Activated CD4-positive, alpha-beta T cell treated with anti-CD3 and anti-CD28 coated beads, Interleukin-2, Interleukin-4, amounts not matched to agents 100 ng/mL and 50 ng/mL, durations not matched to agents 16 hours and 8 hours (primary cell): Measurements from ENCODE around the gene HHLA2.

Source experiments
- DNase-seq: peaks from one replicate; pipeline ENCODE4 v3.0.0-alpha.2; 2020; ENCODE audit warnings: low spot score

The HHLA2 gene

DNA sequence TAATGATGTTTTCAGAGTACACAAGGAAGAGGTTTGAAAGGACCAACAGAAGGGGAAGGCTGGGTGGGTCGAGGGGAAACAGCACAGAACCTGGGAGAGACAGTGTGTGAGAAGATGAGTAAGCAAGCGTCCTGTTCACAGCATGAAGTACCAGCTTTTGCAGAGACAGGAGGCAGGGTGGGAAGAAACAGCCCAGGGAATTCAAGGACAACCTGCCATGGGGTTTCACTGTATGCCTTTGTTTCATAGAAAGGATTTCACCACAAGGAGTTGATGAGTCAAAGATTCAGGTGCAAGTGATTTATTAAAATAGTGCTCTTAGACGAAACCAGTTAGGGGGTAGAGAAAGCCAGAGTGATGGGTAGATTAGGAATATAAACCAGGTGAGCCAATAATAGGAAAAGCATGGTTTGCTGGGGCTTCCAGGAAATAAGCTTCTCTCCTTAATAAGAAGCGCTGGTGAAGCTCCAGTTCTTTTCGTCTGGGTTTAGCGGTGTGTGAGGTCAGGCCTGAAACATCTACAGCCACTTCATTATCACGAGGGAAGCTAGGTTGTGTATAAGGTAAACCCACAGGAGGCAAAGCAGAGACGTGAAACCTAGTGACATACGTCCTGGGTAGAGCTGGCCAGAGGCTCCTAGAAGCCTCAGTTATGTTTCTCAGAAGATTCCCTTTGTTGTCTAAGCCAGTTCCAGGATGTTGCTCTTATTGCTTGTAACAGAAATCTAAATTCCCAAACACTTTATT lies 3.9 kb downstream of the HHLA2 start:
- peak; percentile 16 for DNase-seq

GRCh38 chr3:108301695-108302404 lies 5.5 kb downstream of the HHLA2 start:
- DNase-seq: peak; percentile 57

GRCh38 chr3:108302570-108302969 lies 6.2 kb downstream of the HHLA2 start:
- no peak for DNase-seq

GRCh38 chr3:108305484-108306172 lies 9.3 kb downstream of the HHLA2 start:
- DNase-seq: no peak

DNA sequence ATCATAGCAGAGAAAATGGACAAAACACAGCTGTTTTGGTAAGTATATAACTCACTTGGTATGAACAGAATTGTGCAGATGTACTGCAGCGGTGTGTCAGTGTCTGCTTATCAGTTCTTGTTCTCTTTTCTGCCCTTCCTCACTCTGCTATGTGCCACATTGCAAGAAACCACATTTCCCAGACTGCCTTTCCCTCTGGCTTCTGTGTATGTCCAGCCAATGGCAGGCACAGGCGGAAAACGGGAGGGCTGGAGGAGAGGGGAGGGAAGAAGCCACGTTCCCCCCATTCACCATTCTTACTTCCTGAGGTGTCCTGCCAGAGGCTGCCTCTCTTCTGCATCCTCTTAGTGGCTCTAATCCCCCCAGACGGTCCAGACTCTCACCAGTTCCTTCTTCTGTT lies 15.4 kb downstream of the HHLA2 start:
- DNase-seq: no peak

- DNase-seq: no peak
Observed at GRCh38 chr3:108312656-108313055, 16.3 kb downstream of the HHLA2 start.

GRCh38 chr3:108315767-108316301 lies 19.5 kb downstream of the HHLA2 start:
- DNase-seq: no peak

DNA sequence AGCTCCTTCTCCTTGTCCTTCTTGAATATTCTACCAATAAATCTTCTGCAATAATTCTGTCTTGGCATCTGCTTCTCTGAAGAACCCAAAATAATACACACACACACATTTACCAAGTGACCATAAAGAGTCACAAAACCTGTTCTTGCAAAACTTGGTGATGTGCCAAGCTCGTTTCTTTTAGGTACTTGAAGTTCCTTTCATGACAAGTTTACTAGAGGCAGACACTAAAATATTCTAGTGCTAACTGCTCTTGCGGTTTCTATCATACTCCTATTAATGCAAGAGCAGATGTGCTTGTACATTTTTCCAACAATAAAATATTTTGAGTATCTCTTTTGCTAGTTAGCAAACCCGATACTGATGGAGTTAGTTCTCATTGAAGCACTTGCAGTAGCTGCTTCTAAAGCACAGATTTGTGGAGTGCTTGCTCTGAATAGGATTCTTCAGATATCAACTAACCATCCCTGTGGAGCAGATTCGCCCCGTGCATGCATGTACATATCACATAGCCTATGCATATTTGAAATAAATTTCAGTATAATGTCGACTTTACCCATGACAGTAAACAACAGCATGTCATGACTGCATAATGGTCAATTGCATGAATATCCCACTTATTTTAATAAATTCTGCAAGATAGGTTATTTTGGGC lies 23.2 kb downstream of the HHLA2 start:
- DNase-seq: no peak

- DNase-seq: no peak
Observed at GRCh38 chr3:108320746-108321350, 24.5 kb downstream of the HHLA2 start.

- no peak for DNase-seq
Observed at GRCh38 chr3:108322352-108322751, 26.0 kb downstream of the HHLA2 start.

DNA sequence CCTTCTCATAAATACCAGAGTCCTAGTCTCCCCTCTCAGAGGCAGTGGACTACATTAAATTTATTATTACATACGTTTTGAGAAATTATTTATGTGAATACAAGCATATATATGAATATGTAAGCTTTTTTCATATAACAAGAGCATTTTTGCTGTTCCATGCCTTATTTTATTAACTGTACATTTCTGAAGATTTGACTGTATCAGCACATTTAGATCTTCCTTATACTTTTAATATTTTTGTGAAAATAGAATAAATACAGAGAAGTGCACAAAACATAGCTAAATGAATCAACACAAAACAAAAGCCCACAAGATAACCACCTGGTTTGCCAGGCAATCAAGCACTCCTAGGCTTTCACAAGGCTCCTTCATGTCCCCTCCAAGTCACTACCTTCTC lies 27.8 kb downstream of the HHLA2 start:
- no peak for DNase-seq

DNA sequence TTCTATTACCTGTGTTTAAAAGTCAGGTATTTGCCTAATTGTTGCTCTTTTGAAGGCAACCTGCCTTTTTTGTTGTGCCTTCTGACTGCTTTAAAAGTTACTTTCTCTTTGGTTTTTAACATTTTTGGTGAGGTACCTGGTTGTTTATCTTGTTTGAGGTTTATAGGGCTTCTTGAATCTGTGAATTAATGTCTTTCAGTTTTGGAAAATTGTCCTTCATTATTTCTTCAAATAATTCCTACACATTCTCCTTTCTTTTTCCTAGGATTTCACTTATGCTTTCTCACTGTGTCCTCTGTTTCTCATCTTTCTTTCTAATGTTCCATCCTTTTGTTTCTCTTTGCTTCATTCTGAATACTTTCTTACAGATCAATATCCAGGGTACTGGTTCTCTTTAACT lies 30.8 kb downstream of the HHLA2 start:
- no peak for DNase-seq

GRCh38 chr3:108328821-108329486 lies 32.6 kb downstream of the HHLA2 start:
- DNase-seq: peak; percentile 59

DNA sequence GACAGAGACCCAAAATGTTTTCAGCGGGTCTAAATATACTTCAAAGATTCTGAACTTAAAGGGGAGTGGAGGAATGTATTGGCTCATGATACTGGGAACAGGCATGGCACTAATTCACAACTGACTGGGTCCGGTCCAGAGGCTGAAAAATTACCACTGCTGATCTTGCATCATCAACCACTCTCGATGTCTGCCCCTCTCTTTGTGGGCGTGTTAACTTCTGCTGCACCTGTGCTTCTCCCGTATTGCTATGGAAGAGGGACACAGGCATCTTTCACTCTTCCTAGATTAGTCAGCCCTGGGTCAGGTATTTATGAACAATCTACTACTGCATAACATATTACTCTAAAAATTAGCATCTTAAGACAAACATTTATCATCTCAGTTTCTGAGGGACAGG lies 33.2 kb downstream of the HHLA2 start:
- no peak for DNase-seq

- no peak for DNase-seq
Observed at GRCh38 chr3:108329947-108330346, 33.6 kb downstream of the HHLA2 start.

- DNase-seq: peak; percentile 34
Observed at GRCh38 chr3:108331792-108332191, 35.4 kb downstream of the HHLA2 start.

DNA sequence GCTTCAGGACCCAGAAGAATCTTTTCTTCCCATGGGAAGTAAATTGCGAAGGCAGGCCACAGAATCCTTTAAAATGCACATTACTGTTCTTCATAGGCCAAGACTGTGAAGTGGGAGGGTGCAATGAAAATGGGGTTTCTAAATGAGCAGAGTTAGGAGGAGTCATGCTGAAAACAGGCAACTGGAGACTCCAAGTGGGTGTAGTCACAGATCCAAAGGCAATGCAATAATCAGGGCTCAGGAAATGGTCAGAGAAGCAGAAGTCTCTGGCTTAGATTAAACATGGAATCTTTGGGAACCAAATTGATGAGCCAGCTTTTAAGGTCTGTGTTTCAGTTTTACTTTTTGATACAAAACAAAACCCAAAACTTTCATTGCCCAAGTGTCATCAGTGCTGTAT lies 37.6 kb downstream of the HHLA2 start:
- DNase-seq: no peak

DNA sequence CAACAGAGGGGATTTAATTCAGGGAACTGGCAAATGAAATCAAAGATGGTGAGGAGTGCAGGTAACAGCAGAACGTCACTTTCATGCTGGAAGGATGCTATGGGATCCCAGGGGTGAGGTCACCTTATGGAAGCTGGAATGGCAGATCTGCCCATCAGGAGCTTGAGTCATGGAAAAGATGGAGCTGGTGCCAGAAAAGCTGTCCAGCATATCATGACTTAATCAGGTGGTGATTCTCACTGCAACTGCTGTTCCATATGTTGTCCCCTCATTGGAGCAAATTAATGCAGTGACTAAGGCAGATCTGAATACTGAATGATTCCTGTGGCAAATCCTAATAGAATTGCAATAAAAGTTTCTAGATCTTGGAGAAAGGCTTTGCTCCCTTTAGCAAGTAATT lies 38.4 kb downstream of the HHLA2 start:
- DNase-seq: no peak

DNA sequence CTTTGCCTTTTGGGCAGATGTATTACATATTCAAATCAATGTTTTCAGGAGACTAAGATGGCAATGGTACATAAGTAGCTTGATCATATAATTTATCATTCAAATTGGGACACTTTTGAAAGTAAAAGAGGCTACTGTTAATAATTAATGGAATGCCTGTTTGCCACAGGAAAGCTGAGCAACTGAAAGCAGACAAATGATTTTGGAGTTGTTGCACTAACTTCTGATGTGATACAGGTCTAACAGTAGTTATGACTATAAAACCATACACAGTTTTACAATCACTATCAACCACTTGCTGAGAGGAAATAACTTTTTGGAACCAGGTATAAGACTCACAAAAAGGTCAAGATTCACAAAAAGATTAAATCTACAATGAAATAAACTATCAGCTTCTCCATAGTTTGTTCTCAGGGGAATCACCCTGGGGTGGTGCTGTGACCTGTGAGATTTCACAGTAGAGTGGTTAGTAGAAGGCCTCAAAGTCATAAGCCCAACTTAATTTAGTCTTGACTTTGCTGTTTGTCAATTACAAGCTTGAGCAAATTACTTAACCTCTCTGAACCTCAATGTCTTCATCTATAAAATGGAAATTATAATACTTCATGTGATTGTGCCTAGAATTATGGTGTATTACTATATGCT lies 42.7 kb downstream of the HHLA2 start:
- DNase-seq: no peak

- DNase-seq: no peak
Observed at GRCh38 chr3:108341911-108342310, 45.6 kb downstream of the HHLA2 start.
